ENCODE measurements around the gene RNF26.
A peak's percentile ranks its signal among the peaks of the same experiment; 100 is the strongest.

The RNF26 gene

DNA sequence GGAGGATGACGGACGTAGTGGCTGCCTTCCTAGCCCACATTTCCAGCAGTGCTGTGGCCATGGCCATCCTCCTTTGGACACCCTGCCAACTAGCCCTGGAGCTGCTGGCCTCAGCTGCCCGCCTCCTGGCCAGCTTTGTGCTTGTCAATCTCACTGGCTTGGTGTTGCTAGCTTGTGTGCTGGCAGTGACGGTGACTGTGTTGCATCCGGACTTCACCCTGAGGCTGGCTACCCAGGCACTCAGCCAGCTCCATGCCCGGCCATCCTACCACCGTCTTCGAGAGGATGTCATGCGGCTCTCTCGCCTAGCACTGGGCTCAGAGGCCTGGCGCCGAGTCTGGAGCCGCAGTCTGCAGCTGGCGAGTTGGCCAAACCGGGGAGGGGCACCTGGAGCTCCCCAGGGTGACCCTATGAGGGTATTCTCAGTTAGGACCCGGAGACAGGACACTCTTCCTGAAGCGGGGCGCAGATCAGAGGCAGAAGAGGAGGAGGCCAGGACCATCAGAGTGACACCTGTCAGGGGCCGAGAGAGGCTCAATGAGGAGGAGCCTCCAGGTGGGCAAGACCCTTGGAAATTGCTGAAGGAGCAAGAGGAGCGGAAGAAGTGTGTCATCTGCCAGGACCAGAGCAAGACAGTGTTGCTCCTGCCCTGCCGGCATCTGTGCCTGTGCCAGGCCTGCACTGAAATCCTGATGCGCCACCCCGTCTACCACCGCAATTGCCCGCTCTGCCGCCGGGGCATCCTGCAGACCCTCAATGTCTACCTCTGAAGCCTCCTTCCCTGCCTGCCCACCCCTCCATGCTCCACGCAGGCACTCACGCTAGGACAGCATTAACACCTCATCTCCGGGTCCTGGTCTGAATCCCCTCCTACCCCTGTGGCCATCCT, 1.6 kb downstream of the RNF26 start:
- H3K4me1 ChIP-seq (ENCODE audit: insufficient read depth, poor library complexity, severe bottlenecking) = peaks cover 10% of the 10 kb centered on the region
- H3K9me3 ChIP-seq (ENCODE audit: severe bottlenecking) = no peaks in the 10 kb centered on the region
- H3K27ac ChIP-seq (ENCODE audit: poor library complexity, severe bottlenecking) = no peak overlapping the region
- no peak for TF ChIP-seq CTCF (IDR thresholded peaks at IDR 0.05; ENCODE audit: poor library complexity, severe bottlenecking)
- no peak for DNase-seq (ENCODE audit: low spot score)
- no peak for ATAC-seq (ENCODE audit: low read depth)
- peaks cover 10% of the 10 kb centered on the region; the same call in 1 of the 2 replicates for H3K36me3 ChIP-seq (ENCODE audit: low read depth)
- H3K4me3 ChIP-seq (ENCODE audit: severe bottlenecking) = peak overlapping the region; percentile 87
- H3K27me3 ChIP-seq (ENCODE audit: insufficient read depth, poor library complexity, severe bottlenecking) = peaks cover 11% of the 10 kb centered on the region

DNA sequence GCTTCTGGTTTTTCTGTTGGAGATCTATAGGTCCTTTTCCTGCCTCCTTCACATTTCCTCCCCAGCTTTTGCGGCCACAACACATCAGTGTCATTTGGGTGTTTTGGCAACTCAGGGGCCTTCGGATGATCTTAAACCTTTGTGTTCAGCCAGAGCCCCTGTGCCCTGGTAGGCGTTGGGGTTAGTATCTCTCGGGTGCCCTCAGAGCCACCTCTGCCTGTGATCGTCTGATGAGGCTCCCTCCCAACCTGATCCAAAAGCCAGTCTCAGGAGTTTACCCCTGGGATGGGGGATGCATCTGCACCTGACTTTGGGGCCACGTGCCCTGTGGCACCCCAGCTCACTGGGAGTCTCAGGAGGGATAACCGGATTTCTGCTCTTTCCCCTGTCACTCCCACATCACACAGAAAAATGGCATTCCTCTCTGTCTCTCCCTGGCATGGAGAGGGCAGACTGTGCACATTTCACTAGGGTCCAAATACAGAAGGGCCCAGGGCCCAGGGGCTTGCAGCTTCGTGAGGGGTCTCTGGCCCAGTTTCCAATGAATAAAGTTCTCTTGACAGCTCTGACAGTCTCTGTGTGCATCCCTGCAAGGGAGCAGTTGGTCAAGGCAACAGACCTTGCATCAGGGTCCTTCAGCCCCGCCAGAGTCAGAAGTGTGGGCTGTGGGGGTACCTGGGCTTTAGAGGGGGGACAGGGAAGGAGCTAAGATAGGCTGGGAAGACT, 2.6 kb downstream of the RNF26 start:
- H3K4me3 ChIP-seq (ENCODE audit: severe bottlenecking) = no peak overlapping the region
- ATAC-seq (ENCODE audit: low read depth) (no peak), DNase-seq (ENCODE audit: low spot score) (no peak)
- peaks cover 10% of the 10 kb centered on the region; the same call in 1 of the 2 replicates for H3K36me3 ChIP-seq (ENCODE audit: low read depth)
- no peaks in the 10 kb centered on the region for H3K9me3 ChIP-seq (ENCODE audit: severe bottlenecking)
- H3K4me1 ChIP-seq (ENCODE audit: insufficient read depth, poor library complexity, severe bottlenecking) = peaks cover 10% of the 10 kb centered on the region
- H3K27ac ChIP-seq (ENCODE audit: poor library complexity, severe bottlenecking) = peak overlapping the region; percentile 32
- H3K27me3 ChIP-seq (ENCODE audit: insufficient read depth, poor library complexity, severe bottlenecking) = peaks cover 15% of the 10 kb centered on the region
- TF ChIP-seq CTCF (IDR thresholded peaks at IDR 0.05; ENCODE audit: poor library complexity, severe bottlenecking) = no peak

GRCh38 chr11:119337581-119338317, 3.4 kb downstream of the RNF26 start:
- H3K4me1 ChIP-seq (ENCODE audit: insufficient read depth, poor library complexity, severe bottlenecking) = peaks cover 10% of the 10 kb centered on the region
- no peak for TF ChIP-seq CTCF (IDR thresholded peaks at IDR 0.05; ENCODE audit: poor library complexity, severe bottlenecking)
- ATAC-seq (ENCODE audit: low read depth) = peak; percentile 8; the same call in 2 of the 3 replicates
- peaks cover 15% of the 10 kb centered on the region for H3K27me3 ChIP-seq (ENCODE audit: insufficient read depth, poor library complexity, severe bottlenecking)
- peak overlapping the region; percentile 32 for H3K27ac ChIP-seq (ENCODE audit: poor library complexity, severe bottlenecking)
- no peak for DNase-seq (ENCODE audit: low spot score)
- no peaks in the 10 kb centered on the region for H3K9me3 ChIP-seq (ENCODE audit: severe bottlenecking)
- H3K36me3 ChIP-seq (ENCODE audit: low read depth) = peaks cover 10% of the 10 kb centered on the region; the same call in 1 of the 2 replicates
- H3K4me3 ChIP-seq (ENCODE audit: severe bottlenecking) = no peak overlapping the region

- peak; percentile 85 for TF ChIP-seq CTCF (IDR thresholded peaks at IDR 0.05; ENCODE audit: poor library complexity, severe bottlenecking)
- ATAC-seq (ENCODE audit: low read depth) (peak; percentile 31), DNase-seq (ENCODE audit: low spot score) (no peak)
- peaks cover 10% of the 10 kb centered on the region; the same call in 1 of the 2 replicates for H3K36me3 ChIP-seq (ENCODE audit: low read depth)
- no peaks in the 10 kb centered on the region for H3K9me3 ChIP-seq (ENCODE audit: severe bottlenecking)
- H3K27me3 ChIP-seq (ENCODE audit: insufficient read depth, poor library complexity, severe bottlenecking) = peaks cover 15% of the 10 kb centered on the region
- H3K4me3 ChIP-seq (ENCODE audit: severe bottlenecking) = no peak overlapping the region
- peaks cover 10% of the 10 kb centered on the region for H3K4me1 ChIP-seq (ENCODE audit: insufficient read depth, poor library complexity, severe bottlenecking)
- peak overlapping the region; percentile 32 for H3K27ac ChIP-seq (ENCODE audit: poor library complexity, severe bottlenecking)
These were observed 4.1 kb downstream of the RNF26 start for GRCh38 chr11:119338318-119338890.
